ENCODE measurements around the gene GPR132. TPM values are rescaled to one million over a fixed set of nuclear protein-coding genes. Genes with fewer than 3 reads are reported as not detected.
A peak's percentile ranks its signal among the peaks of the same experiment; 100 is the strongest.

The GPR132 gene
- total RNA-seq, 1 experiment from 2014 or later, result 0.20 TPM

GRCh38 chr14:105019861-105020814 lies 45.1 kb downstream of the GPR132 start:
- no peak overlapping the region for H2BK12ac ChIP-seq (ENCODE audit: insufficient read length, low read depth, low read length)
- no peaks in the 10 kb centered on the region for H3K9me3 ChIP-seq (ENCODE audit: control insufficient read depth, low read depth, low read length)
- no peak overlapping the region for H3K56ac ChIP-seq (ENCODE audit: insufficient read length, low read depth, low read length)
- H3K4me2 ChIP-seq (ENCODE audit: insufficient read depth, insufficient read length, low read length), result peak overlapping the region; percentile 93
- H3T11ph ChIP-seq (ENCODE audit: low read length), result no peak overlapping the region
- peak overlapping the region; percentile 68 for H3K9ac ChIP-seq (ENCODE audit: extremely low read depth, insufficient read length, low read length)
- H3K14ac ChIP-seq (ENCODE audit: insufficient read depth, low read length), result peak overlapping the region; percentile 97; the same call in 1 of the 2 replicates
- peaks cover 5% of the 10 kb centered on the region; the same call in 1 of the 2 replicates for H3K4me1 ChIP-seq (ENCODE audit: insufficient read depth, low read length)
- no peak overlapping the region for H2BK120ac ChIP-seq (ENCODE audit: low read depth, low read length, poor library complexity, severe bottlenecking)
- no peak overlapping the region for H4K91ac ChIP-seq (ENCODE audit: insufficient read length, low read depth, low read length)
- peaks cover 3% of the 10 kb centered on the region for H4K20me1 ChIP-seq (ENCODE audit: control insufficient read depth, insufficient read depth, insufficient read length)
- H3K27ac Mint-ChIP-seq, result peak overlapping the region; percentile 24 to 93 (median 91); a peak in 5 of 7 replicates
- no peak overlapping the region for H2BK5ac ChIP-seq (ENCODE audit: insufficient read length, low read length)
- H3K27me3 ChIP-seq (ENCODE audit: insufficient read depth, low read length), result no peaks in the 10 kb centered on the region
- peaks cover 3% of the 10 kb centered on the region for H3K27me3 Mint-ChIP-seq (ENCODE audit: low read depth)
- H3K27ac ChIP-seq (ENCODE audit: insufficient read length, low read depth, low read length), result no peak overlapping the region
- H3K79me1 ChIP-seq (ENCODE audit: insufficient read depth, low read depth, low read length, poor library complexity, severe bottlenecking), result peaks cover 20% of the 10 kb centered on the region
- no peak overlapping the region for H2AFZ ChIP-seq (ENCODE audit: low read length)
- H3K4ac ChIP-seq (ENCODE audit: low read depth, low read length), result no peak overlapping the region
- no peak overlapping the region for H3K18ac ChIP-seq (ENCODE audit: insufficient read length, low read depth, low read length)
- no peak overlapping the region for H2AK5ac ChIP-seq (ENCODE audit: insufficient read length, low read length)
- H3K36me3 Mint-ChIP-seq (ENCODE audit: insufficient read depth in 1 of 3, low read depth in 3 of 3), result peaks cover 9 to 26% (median 23%) of the 10 kb centered on the region in 3 experiments; a peak in 6 of 7 replicates
- H3K4me3 Mint-ChIP-seq, result peak overlapping the region; percentile 88 to 96
- no peak for DNase-seq
- H2BK20ac ChIP-seq (ENCODE audit: low read depth, low read length, poor library complexity, severe bottlenecking), result no peak overlapping the region
- H4K5ac ChIP-seq (ENCODE audit: insufficient read length, low read depth, low read length), result no peak overlapping the region
- H3K23ac ChIP-seq (ENCODE audit: insufficient read length, low read depth, low read length), result no peak overlapping the region
- TF ChIP-seq CTCF (conservative IDR thresholded peaks at IDR 0.05), result no peak
- H3K79me2 ChIP-seq (ENCODE audit: insufficient read depth, low read length), result peaks cover 47% of the 10 kb centered on the region
- H3K9me3 Mint-ChIP-seq, result peaks cover 0 to 5% of the 10 kb centered on the region in 2 experiments; a peak in 2 of 5 replicates
- H3K4me1 Mint-ChIP-seq, result peaks cover 56 to 64% of the 10 kb centered on the region in 2 experiments
- no CpG with 5 or more reads among the region's 75 CpGs for WGBS (ENCODE audit: extremely low coverage, insufficient read length, low lambda C conversion rate)
- H3K23me2 ChIP-seq (ENCODE audit: insufficient read length, low read depth, low read length, poor library complexity, severe bottlenecking), result peaks cover 13% of the 10 kb centered on the region
- no peak overlapping the region for H4K8ac ChIP-seq (replicated peaks; ENCODE audit: insufficient read length, low read depth, low read length)
- H2BK15ac ChIP-seq (ENCODE audit: low read depth, low read length), result no peak overlapping the region

Data from H9 (cell line).